T-helper 17 cell (primary cell): ENCODE data around the gene CENPB. TPM values are rescaled to one million over a fixed set of nuclear protein-coding genes. Genes with fewer than 3 reads are reported as not detected.

Experiments used
- ATAC-seq: fragments of 150-1000 bp; cut with Tn5 transposase; 2 replicates; pipeline ENCODE4 v1.10.0; 2021; ENCODE audit warnings: mild to moderate bottlenecking, moderate library complexity
- DNase-seq, 3 donors: peaks; one replicate each; pipeline versions ENCODE4 v3.0.0 to v3.0.0-alpha.2; 2020 to 2021
- H3K9me3 ChIP-seq: one replicate; pipeline ENCODE4 v1.7.0; 2013; ENCODE audit warnings: low read length, mild to moderate bottlenecking; ENCODE audit not compliant: control insufficient read depth, poor library complexity, severe bottlenecking
- H3K27ac Mint-ChIP-seq: one replicate; pipeline ENCODE4 v1.8.0; 2022; ENCODE audit warnings: mild to moderate bottlenecking, moderate library complexity, mixed read lengths
- H3K27me3 Mint-ChIP-seq: one replicate; pipeline ENCODE4 v1.8.0; 2022; ENCODE audit warnings: mixed read lengths
- H3K36me3 Mint-ChIP-seq: one replicate; pipeline ENCODE4 v1.8.0; 2022; ENCODE audit warnings: low read depth, mixed read lengths
- H3K4me1 Mint-ChIP-seq: one replicate; pipeline ENCODE4 v1.8.0; 2022; ENCODE audit warnings: mild to moderate bottlenecking, mixed read lengths
- H3K4me3 Mint-ChIP-seq: one replicate; pipeline ENCODE4 v1.8.0; 2022; ENCODE audit warnings: mild to moderate bottlenecking, moderate library complexity, mixed read lengths
- total RNA-seq, 4 donors: library from RNA in 2 of 4; stranded (reverse) in 2 of 4; gene quantifications; one replicate each; pipeline ENCODE4 v1.2.3 and lab custom pipeline; 2022 to 2026

CENPB gene
- total RNA-seq, 2 donors from 2014 or later: 36.9 to 40.2 TPM

- no peaks in the 10 kb centered on the region for H3K9me3 ChIP-seq
- peak; percentile 63 for ATAC-seq
- H3K27me3 Mint-ChIP-seq: peaks cover 6% of the 10 kb centered on the region
- H3K4me3 Mint-ChIP-seq: peak overlapping the region; percentile 80
- H3K4me1 Mint-ChIP-seq: peaks cover 3% of the 10 kb centered on the region
- peak; percentile 35 to 68 (median 53) for DNase-seq
- no peaks in the 10 kb centered on the region for H3K36me3 Mint-ChIP-seq
- H3K27ac Mint-ChIP-seq: peak overlapping the region; percentile 62
These were observed 34.7 kb downstream of the CENPB start for GRCh38 chr20:3751675-3752385.

- H3K4me1 Mint-ChIP-seq: peaks cover 3% of the 10 kb centered on the region
- peak overlapping the region; percentile 52 for H3K4me3 Mint-ChIP-seq
- peaks cover 6% of the 10 kb centered on the region for H3K27me3 Mint-ChIP-seq
- H3K27ac Mint-ChIP-seq: no peak overlapping the region
- DNase-seq: no peak
- no peaks in the 10 kb centered on the region for H3K9me3 ChIP-seq
- ATAC-seq: no peak
- no peaks in the 10 kb centered on the region for H3K36me3 Mint-ChIP-seq
These were observed 35.2 kb downstream of the CENPB start for GRCh38 chr20:3751305-3751674.

GRCh38 chr20:3749689-3750531 is 36.6 kb downstream of the CENPB start:
- Mint-ChIP-seq H3K27ac (no peak overlapping the region), H3K4me3 (peak overlapping the region; percentile 43), H3K36me3 (no peaks in the 10 kb centered on the region), H3K4me1 (peaks cover 7% of the 10 kb centered on the region), H3K27me3 (peaks cover 7% of the 10 kb centered on the region)
- DNase-seq (peak in 1 of 3 donors; percentile 22), ATAC-seq (peak; percentile 23)
- H3K9me3 ChIP-seq: no peaks in the 10 kb centered on the region

- H3K27me3 Mint-ChIP-seq: peaks cover 13% of the 10 kb centered on the region
These were observed 37.4 kb downstream of the CENPB start for GRCh38 chr20:3749087-3749688.

GRCh38 chr20:3748073-3748472 is 38.5 kb downstream of the CENPB start:
- H3K9me3 ChIP-seq: no peaks in the 10 kb centered on the region
- peaks cover 13% of the 10 kb centered on the region for H3K27me3 Mint-ChIP-seq
- no peak for DNase-seq
- no peak overlapping the region for H3K27ac Mint-ChIP-seq
- H3K36me3 Mint-ChIP-seq: no peaks in the 10 kb centered on the region
- no peak for ATAC-seq
- H3K4me3 Mint-ChIP-seq: no peak overlapping the region
- peaks cover 12% of the 10 kb centered on the region for H3K4me1 Mint-ChIP-seq

More at GRCh38 chr20:3749087-3749688, 37.4 kb downstream of the CENPB start:
- H3K4me3 Mint-ChIP-seq: no peak overlapping the region
- H3K9me3 ChIP-seq: no peaks in the 10 kb centered on the region
- DNase-seq: no peak
- no peak for ATAC-seq
- H3K4me1 Mint-ChIP-seq: peaks cover 14% of the 10 kb centered on the region
- no peaks in the 10 kb centered on the region for H3K36me3 Mint-ChIP-seq
- no peak overlapping the region for H3K27ac Mint-ChIP-seq

- peaks cover 12% of the 10 kb centered on the region for H3K4me1 Mint-ChIP-seq
- no peak overlapping the region for H3K4me3 Mint-ChIP-seq
- no peak overlapping the region for H3K27ac Mint-ChIP-seq
- DNase-seq (no peak), ATAC-seq (no peak)
- H3K9me3 ChIP-seq: no peaks in the 10 kb centered on the region
- peaks cover 13% of the 10 kb centered on the region for H3K27me3 Mint-ChIP-seq
- no peaks in the 10 kb centered on the region for H3K36me3 Mint-ChIP-seq
These were observed 39.1 kb downstream of the CENPB start for GRCh38 chr20:3747471-3747870.

- DNase-seq: no peak
- H3K9me3 ChIP-seq: no peaks in the 10 kb centered on the region
- peaks cover 11% of the 10 kb centered on the region for H3K4me1 Mint-ChIP-seq
- peak overlapping the region; percentile 61 for H3K4me3 Mint-ChIP-seq
- H3K27me3 Mint-ChIP-seq: peaks cover 13% of the 10 kb centered on the region
- no peak for ATAC-seq
- no peak overlapping the region for H3K27ac Mint-ChIP-seq
- H3K36me3 Mint-ChIP-seq: no peaks in the 10 kb centered on the region
These were observed 40.8 kb downstream of the CENPB start for GRCh38 chr20:3745686-3746173.

- DNase-seq (peak; percentile 49 to 82 (median 62)), ATAC-seq (peak; percentile 80)
- peak overlapping the region; percentile 73 for H3K4me3 Mint-ChIP-seq
- H3K36me3 Mint-ChIP-seq: no peaks in the 10 kb centered on the region
- peaks cover 11% of the 10 kb centered on the region for H3K4me1 Mint-ChIP-seq
- peak overlapping the region; percentile 84 for H3K27ac Mint-ChIP-seq
- no peaks in the 10 kb centered on the region for H3K9me3 ChIP-seq
- H3K27me3 Mint-ChIP-seq: peaks cover 13% of the 10 kb centered on the region
These were observed 41.5 kb downstream of the CENPB start for GRCh38 chr20:3744806-3745685.

- no peak overlapping the region for H3K4me3 Mint-ChIP-seq
- no peak for ATAC-seq
These were observed 42.5 kb downstream of the CENPB start for GRCh38 chr20:3744037-3744436.

GRCh38 chr20:3743251-3743650 is 43.3 kb downstream of the CENPB start:
- no peak for DNase-seq
- Mint-ChIP-seq H3K27me3 (peaks cover 13% of the 10 kb centered on the region), H3K36me3 (no peaks in the 10 kb centered on the region), H3K4me1 (peaks cover 13% of the 10 kb centered on the region), H3K27ac (no peak overlapping the region), H3K4me3 (no peak overlapping the region)
- H3K9me3 ChIP-seq: no peaks in the 10 kb centered on the region
- no peak for ATAC-seq

More at GRCh38 chr20:3744037-3744436, 42.5 kb downstream of the CENPB start:
- H3K27ac Mint-ChIP-seq: peak overlapping the region; percentile 84
- no peaks in the 10 kb centered on the region for H3K9me3 ChIP-seq
- peaks cover 13% of the 10 kb centered on the region for H3K4me1 Mint-ChIP-seq
- no peaks in the 10 kb centered on the region for H3K36me3 Mint-ChIP-seq
- DNase-seq: no peak
- H3K27me3 Mint-ChIP-seq: peaks cover 13% of the 10 kb centered on the region

- Mint-ChIP-seq H3K4me1 (peaks cover 13% of the 10 kb centered on the region), H3K36me3 (no peaks in the 10 kb centered on the region), H3K4me3 (no peak overlapping the region), H3K27me3 (peaks cover 7% of the 10 kb centered on the region), H3K27ac (no peak overlapping the region)
- ATAC-seq (no peak), DNase-seq (no peak)
- no peaks in the 10 kb centered on the region for H3K9me3 ChIP-seq
These were observed 44.6 kb downstream of the CENPB start for GRCh38 chr20:3741836-3742458.

- no peak for ATAC-seq
- no peaks in the 10 kb centered on the region for H3K36me3 Mint-ChIP-seq
- peaks cover 13% of the 10 kb centered on the region for H3K4me1 Mint-ChIP-seq
- no peak for DNase-seq
- no peak overlapping the region for H3K27ac Mint-ChIP-seq
- no peak overlapping the region for H3K4me3 Mint-ChIP-seq
- H3K27me3 Mint-ChIP-seq: peaks cover 7% of the 10 kb centered on the region
- no peaks in the 10 kb centered on the region for H3K9me3 ChIP-seq
These were observed 45.8 kb downstream of the CENPB start for GRCh38 chr20:3740615-3741301.
